Measurements from ENCODE around the gene SPDEF.

Gene SPDEF
- 0 to 0.12 reads per million in 2 experiments for total RNA-seq

DNA sequence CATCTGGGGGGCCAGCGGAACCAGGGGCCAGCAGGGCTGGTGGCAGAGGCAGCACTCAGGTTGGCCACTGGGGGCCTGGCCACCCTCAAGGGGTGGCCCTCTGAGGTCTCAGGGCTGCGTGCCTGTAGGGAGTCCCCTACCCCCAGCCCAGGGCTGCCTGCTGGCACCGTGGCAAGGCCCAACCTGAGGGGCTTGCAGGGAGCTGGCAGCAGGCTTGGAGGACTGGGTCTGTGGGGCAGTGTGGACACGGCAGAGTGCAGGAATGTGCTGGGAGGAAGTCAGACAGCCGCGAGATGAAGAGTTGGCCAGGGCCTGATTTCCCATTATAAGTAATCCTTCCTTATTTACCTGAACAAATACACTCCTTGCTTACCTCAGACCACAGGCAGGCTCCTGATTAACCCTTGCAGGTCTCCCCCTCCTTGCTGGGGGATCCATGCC is at the start of gene SPDEF:
Gene SPDEF (minus strand): TSS at position 299 of the 441 bp plus-strand sequence. CDS start 11,874 bp downstream, outside the sequence.
- no peak for DNase-seq (ENCODE audit: low read depth)

DNA sequence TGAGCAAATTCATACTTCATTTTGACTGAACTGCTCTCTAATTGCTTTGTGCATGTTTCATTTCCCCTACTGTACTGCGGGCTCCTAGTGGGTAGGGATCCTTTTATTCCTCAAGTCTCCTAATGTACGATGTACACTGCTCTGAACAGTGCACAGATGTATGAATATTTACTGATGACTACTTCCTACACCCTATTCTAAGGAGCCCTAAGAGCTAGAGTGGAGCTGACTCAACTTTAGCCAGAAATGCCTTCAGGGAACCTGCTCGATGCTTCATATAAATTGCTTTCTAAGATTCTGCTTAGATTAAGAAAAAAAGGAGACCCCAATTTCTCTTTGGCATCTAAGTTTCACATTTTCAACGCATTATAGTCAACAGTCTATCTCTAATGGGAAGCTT is 47.6 kb upstream of the SPDEF start:
- DNase-seq (ENCODE audit: low read depth): no peak

DNA sequence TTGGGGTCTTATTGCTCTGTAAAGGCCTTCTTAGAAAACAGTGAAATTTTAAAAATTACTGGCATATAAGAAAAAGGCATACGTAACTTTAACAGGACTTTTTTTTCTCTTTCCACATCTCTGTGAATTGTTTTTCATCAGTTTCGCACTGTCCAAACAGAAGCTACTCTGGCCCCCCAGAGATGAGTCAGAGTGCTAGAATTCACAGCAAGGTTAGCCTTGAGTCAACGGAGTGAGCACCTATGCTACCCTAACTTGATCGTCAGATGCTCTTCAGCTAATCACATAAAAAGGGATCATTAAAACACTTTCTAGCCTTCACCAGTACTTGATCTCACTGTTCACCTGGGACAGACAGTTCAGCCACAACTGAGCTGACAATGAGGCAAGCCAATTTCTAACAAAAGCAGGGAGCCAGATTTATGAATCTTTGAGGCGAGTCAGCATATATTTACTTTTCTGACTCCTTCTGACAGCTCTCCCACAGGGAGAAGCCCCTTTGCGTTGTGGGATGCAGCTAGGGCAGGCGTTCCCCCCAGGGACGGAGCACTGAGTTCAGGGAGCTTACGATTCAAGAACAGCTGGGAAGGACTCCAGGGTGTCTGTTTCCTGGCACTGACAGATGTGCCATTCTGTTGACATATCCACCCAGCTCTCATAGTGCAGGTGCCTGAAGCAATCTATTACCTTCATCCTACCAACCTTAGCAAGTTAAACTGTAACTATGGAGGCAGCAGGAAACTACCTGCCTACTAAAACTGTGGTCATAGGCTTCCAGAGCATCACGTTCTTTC is 46.4 kb upstream of the SPDEF start:
- DNase-seq (ENCODE audit: low read depth): no peak

DNA sequence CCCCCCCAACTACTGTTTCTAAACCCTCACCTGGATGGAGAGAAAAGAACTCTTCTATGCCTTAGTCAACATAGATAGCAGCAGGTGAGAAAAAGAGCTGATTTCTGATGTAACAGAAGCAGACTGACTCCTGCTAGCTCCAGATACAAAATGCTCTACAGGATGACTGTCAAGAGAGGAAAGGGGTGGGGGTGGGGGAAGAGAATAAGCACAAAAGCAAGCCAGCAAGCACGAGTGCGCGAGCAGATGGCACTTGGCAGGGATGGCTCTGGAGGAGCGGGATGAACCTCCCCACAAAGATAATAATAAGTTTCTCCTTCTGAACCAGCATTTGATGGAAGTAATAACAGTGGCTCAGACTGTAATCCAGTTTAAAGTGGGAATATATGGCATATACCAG is 45.6 kb upstream of the SPDEF start:
- DNase-seq (ENCODE audit: low read depth): no peak

DNA sequence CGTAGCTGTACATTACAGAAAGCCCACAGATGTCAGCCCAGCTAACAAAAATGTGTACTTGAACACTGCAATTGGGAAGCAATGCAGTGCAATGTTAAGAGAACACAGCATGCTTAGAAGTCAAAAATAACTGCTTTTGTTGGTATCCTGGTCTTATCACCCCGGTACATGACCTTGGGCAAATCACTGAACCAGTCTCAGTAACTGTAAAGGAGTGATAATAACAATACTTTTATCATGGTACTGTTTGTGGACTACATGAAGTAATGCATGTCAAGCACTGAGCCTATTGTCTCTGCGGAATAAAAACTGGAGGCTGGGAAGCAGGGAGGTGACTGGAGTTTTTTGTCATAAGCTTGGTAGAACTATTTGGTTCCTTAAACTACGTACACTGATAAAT is 44.7 kb upstream of the SPDEF start:
- DNase-seq (ENCODE audit: low read depth): no peak

DNA sequence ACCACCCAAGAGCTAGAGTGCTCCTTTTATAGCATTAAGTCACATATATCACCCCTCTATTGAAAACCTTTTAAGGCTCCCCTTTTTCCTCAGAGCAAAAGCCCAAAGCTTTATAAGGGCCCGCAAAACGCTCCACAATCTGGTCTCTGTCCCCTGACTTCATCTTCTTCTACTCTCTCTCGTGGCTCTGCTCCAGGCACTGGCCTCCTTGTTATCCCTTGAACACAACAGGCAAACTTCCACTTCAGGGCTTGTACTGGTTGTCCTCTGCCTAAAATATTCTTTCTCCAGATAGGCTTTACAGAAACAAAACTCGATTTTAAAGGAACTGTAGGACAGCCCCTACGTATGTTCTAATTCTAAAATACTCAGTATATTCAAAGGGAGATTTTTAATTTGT is 44.0 kb upstream of the SPDEF start:
- no peak for DNase-seq (ENCODE audit: low read depth)

DNA sequence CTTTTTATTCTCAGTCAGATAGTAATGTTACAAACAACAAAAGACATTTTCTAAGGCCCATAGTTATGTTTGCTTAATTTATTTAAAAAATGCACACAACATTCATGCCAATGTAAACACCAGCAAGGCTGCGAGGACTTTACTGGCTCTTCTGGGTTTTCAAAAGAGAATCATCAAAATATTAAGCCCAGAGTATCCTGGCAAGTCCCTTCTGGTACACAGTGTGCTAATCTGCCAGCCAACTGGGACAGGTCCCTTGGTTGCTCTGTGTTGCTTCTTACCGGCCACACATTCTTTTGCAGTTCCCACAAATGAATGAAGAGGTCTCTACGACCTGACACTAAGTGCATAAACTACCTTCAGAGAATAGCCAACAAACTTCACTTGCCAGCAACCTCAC is 42.6 kb upstream of the SPDEF start:
- DNase-seq (ENCODE audit: low read depth): no peak

DNA sequence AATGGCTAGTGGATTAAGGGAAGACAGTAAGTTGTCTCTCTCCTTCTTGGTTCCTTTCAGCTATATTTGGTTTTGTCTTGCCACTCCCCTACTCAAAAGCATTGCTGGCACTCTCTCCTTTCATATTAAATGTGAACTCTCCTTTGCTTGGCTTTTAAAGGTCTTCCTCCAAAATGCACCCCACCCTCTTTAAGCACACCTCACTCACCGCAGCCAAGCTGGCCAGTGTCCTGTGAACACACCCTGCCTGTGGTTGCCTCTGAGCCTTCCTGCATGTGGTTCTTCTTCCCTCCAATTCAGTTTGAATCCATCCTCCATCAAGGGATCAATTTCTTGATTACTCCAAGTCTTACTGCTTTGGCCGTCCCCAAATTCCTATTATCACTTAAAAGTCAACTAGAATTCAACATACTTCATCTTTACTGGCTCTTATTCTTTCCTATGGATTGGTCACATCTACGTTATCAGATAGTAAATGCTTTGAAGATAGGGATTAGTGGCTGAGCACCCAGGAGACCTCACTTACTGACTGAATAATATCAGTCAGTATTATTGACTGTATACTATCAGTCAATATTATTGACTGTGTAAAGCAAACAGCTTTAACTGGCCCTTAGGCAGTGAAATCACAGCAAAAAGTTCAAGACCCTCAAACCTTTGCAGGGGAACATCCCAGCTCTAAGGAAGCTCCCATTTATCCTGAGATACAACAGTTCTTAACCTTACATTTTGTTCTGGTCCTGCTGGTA is 41.6 kb upstream of the SPDEF start:
- no peak for DNase-seq (ENCODE audit: low read depth)

DNA sequence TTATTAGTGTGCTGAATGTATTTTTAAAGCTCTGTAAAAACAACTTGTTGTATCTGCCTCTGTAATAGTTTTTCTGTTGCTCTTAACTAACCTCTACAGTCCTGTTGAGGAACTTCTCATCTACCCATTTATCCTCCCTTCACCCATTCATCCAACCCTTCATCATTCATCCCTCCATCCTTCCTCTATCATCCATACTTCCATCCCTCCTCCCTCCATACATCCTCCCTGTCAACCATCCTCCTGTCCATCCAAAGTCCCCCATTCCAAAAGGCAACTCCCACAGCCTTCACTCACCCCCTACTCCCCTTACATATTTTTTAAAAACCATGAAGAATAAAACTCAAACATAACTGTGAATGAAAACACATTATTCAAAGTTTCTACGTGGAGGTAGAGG is 40.7 kb upstream of the SPDEF start:
- no peak for DNase-seq (ENCODE audit: low read depth)

DNA sequence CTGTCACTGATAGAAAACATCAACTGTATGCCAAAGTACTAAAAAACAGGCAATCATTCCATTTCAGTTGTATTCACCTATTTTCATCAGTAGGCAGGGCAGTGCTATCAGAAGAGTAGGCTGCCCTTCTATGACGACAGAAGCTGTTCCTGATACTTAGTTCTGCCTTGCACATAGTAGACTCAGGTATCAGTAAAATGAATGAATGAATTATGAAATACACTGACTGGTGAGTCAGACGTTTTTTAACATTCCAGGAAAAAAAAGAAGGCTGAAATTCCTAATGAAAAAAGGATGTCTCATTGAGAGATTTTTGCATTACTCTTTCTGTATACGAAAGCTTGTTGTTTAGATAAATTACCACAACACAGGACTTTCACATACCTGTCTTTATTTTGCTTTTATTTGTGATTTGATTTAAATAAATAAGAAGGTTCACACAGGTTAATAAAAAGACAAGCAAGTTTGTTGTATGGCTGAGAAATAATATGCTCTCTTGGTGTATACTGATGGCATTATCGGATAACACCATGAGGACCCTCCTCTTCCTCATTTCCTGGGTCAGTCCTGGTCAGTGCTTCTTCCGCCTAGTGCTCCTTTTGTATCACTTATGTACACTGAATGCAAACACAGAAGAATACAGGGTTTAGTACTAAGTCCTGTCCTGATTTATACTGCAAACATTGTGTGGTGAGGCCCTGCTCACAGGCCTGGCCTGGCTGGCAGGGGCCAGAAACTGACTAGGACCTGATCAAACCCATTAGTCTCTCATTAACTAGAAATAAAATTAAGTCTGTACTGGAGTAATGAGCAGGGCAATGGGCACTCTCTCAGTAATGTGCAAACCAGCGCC is 39.4 kb upstream of the SPDEF start:
- DNase-seq (ENCODE audit: low read depth): no peak

DNA sequence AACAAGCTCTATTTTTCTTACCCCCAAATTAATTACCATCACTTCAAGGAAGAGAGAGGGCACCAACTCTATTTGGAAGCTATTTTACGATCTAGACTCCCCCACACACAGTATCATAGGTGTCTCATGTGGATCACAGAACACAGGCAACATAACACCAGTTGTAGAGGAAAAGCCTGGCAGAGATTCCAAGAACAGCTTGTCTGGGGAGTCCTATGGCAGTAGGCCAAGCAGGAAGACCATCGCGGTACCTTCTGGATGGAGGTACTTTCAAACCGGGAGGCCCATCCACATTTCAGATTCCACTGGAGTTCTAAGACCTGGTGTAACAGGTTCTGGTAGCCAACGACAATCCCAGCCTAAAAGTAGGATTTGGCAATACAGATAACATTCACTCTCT is 37.6 kb upstream of the SPDEF start:
- no peak for DNase-seq (ENCODE audit: low read depth)

DNA sequence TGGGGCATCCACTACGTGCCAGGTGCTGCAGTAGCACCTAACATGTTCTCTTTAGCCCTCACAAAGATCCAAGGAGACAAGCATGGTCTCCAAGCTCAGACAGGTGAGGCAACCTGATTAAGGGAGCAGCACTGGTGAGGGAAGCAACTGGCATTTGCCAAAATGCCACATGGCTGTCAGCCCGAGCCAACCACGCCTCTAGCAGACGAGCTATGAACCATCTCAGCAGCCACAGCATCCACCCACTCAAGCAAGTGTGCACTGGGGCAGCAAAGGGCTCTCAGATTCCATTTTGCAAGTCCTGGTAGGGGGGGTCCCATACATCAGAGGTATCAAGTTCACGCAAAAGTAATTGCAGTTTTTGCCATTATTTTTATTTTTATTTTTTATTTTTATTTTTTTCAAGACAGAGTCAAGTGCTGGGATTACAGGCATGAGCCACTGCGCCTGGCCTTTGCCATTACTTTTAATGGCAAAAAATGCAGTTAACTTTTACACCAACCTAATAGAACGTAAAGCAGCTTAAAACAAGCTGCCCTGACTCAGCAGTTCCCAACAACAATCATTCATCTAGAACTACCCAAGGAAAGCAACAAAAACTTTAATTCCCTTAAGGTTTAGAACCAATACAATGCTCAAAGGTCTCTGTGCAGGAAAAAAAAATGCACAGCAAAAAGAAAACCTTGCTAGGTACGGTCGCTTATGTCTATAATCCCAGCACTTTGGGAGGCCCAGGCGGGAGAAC is 36.3 kb upstream of the SPDEF start:
- DNase-seq (ENCODE audit: low read depth): no peak

DNA sequence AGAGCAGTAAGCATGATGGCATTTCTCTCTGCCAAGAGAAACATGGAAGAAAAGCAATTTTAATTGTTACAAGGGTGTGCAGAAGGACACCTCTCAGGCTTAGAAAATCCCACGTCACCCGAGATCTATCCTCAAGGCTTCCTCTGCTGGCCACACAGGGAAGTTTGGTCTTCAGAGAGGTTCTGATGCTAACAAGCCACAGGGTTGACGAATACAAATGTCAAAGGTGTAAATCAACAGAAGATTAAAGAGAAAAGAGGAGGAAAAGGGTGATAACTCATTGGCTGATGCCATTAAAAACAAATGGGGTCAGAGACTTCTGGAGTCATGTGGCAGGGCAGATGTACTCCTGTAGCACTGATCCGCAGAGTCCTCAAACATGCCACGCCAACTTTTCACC is 33.6 kb upstream of the SPDEF start:
- DNase-seq (ENCODE audit: low read depth): no peak

DNA sequence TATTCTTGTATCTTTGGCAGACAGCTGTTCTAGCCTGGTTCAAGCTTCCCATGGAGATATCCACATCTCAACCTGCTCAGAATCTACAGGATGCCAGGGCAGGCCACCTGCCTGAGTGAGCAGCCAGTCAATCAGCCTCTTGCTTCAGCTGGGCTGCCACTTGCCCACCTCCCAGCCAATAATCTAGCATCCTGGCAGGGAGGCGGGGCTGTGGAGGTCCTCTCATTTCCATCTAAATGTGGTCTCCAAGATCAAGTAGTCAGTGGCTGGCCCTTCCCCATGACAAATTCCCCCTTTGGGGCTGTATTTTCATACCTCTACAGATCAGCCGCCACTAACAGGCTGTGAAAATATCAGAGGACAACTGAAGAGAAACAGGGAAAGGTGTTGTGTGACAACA is 33.0 kb upstream of the SPDEF start:
- DNase-seq (ENCODE audit: low read depth): no peak

DNA sequence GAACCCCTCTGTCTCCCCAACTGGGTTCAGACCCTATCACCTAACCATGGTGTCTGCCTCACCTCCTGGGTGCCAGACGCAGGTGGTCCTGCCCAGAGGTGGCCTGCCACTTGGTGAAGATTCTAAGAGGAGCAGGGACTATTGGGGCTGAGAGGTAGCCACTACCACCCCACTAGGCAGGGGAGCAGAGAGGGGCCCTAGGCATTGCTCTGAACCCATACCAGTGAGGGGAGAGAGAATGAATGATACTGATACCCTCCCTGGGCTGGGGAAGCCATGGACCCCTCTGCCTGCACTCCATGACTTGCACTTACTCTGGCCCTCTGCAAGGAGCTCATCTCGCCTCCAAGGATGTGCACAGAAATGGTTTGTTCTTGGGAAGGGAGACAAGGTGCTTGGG is 31.7 kb upstream of the SPDEF start:
- DNase-seq (ENCODE audit: low read depth): no peak

DNA sequence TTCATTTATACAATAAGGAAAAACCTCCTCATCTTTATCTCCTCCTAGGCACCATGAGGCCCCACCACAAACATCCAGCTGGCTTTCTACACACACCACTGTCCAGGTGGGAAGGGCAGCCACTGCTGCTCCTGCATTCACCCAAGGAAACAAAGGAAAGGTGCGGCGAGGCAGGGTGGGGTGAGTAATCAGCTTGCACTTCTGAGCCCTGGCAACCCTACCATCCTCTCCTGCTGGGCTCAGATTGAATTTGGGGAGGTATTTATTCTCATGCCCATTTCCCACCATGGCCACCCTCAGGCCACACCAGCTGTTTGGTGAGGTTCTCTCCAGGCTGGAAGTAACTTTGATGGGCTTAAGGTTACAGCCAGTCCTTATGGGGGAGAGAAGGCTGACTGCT is 31.2 kb upstream of the SPDEF start:
- DNase-seq (ENCODE audit: low read depth): no peak

DNA sequence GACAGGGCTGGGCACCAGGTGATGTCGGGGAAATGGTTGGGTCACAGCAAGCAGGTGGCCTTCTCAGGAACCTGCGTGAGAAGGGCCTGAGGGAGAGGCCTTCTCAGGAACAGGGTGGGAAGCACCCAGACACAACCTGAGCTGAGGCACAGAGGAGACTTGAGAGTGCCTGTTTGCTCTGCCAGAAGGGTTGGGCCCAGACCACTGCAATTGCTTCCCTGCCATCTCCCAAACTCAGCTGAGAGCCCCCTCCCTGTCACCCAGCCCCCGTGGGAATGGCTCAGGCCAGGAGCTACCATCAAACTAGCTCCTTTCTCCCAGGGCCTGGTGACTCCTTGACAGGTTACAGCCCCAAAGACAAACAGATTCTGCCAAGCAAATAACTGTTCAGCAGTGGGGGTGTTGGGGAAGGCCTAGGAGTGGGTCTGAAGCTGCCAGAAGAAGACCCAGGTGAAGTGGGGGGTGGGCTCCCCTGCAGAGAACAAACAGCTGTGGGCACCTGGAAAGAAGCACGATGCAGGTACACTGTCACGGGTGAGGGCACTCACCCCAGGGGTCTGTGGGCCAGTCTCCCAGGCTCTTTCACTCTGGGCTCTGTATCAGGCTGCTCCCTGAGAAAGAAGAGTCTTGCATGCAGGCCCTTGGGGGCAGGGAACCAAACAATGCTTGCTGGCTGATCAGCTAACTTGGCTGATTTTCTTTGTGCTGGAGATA is 30.4 kb upstream of the SPDEF start:
- no peak for DNase-seq (ENCODE audit: low read depth)

DNA sequence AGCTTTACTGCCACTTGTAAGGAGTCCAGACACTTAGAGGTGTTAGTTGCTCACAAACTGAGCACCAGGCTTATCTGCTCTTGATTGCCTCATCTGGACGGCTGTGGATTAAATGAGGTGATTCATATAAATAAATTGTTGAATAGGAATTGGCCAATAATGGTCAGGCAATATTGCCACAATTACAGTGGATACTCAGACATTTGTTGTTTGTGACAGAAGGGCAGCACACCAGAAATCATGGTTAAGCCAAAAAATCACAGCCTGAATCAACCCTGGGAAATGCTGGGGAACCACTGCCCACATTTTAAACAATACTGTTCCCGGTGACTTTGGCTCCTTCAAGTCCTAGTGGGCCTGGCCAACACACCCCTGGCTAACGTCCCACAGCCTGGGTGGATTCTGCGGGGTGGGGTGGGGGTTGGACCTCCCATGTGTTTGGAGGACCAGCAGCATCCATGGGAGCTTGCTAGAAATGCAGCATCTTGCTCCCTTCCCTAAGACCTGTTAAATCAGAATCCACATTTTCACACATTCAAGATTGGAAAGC is 29.5 kb upstream of the SPDEF start:
- no peak for DNase-seq (ENCODE audit: low read depth)

DNA sequence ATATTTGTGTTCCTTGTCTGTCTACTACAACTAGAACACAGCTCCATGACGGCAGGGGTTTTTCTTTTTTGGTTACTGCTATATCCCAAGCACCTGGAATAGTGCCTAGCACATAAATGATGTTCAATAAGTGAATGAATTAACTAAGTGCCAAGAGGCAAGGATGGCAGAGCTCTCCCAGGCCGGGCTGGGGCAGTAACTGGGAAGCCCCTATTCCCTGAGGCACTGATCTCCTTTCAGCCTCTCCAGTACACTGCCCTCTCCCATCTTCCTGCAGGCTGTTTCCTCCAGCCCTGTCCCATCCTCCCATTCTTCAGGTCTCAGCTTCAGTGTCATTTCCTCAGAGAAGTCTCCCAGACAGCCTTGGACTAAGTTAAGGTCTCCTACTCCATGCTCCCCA is 29.0 kb upstream of the SPDEF start:
- DNase-seq (ENCODE audit: low read depth): no peak

DNA sequence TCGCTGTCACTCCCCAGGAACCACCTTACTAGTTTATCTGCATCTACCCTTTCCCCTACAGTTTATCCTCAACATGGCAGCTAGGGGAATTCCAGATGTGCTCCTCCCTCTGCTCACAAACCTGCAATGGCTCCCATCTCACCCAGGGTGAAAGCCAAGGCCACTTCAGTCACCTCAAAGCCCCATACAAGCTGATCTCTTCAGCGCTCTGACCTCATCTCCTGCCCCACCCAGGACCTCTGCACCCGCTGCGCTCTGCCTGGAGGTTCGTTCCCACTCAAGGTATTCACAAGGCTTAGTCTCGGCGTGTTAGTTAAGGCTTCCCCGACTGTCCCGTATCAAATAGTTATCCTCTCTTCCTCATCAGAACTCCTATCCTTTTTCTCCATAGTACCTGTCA is 28.6 kb upstream of the SPDEF start:
- DNase-seq (ENCODE audit: low read depth): no peak

All from T follicular helper cell (primary cell).